ENCODE results near the gene OR52I1.

Gene OR52I1

DNA sequence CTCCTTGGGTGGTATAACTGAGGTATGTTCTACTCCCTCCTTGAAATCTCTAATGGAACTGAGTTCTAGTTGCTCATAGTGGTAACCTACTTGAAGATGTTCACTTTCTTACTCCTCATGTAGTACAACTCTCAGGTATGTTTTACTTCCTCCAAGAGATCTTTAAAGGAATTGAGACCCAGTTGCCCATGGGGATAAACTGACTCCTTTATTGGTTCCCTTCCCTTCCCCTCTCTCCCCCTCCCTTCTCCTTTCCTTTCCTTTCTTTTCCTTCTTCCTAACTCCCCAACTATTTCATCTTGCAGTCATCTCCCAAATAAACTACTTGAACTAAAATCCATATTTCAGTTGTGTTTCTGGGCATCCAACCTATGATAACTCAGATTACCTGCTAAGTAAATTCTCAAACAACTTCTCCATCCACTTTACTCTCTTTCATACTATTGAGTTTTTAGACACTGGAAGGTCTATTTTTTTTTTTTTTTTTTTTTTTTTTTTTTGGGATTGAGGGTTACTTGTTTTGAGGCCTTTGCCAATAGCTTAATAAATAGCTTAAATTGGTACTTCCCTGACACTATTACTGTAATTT, 22.1 kb downstream of the OR52I1 start:
- DNase-seq, result no peak

DNA sequence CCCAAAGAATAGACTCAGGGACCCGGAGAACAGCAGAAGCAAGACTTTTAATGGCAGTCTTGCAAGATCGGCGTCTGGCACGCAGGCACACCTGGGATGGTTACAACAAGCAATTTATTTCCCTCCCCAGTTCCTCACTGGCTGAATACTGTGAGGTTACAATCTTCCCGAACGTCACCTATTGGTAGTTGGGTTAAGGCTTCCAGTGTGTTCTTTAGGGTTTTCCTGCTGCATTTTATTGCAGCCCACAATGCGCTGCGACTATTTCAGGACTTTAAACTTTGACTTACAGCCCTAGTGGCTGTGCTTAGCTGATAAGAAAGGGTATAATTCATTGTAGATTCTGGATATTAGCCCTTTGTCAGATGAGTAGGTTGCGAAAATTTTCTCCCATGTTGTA, 25.7 kb downstream of the OR52I1 start:
- DNase-seq, result no peak

DNA sequence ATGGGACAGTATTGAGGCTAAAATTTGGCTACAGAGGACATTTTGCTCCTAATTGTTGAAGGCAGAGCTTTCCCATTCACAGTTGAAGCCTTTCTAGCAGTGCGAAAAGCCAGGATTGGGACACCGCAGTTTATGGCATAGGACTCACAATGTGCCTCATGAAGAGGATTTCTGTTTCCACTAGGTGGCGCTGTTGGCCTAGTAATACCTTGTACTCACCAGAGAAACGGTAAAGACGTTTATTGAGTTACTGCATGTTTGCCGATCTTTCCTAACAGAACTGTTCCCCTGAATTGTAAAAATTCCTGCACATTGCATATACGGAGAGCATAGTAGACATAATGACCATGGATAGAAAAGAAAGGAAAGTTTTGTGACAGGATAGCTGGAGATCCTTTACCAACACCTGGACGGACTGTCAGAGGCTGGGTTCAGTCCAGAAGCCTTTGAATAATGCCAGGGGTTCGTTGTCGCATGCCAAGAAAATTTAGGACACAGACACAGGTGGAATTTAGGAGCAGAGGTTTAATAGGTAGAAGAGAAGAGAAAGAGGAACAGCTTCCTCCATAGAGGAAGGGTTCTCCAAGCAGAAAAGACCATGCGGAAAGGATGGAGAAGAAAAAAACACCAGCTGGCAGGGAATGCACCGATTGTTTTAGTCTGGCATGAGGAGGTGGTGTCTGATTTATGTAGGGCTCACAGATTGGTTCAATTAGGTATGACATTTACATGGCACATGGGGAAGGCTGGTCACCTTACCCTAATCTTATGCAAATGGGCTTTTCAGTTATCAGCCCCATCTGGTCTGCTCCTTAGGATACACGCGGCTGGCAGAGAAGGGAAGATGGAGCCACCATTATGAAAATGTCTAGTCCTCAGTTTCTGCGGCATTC, 32.6 kb downstream of the OR52I1 start:
- peak; percentile 38 for DNase-seq

DNA sequence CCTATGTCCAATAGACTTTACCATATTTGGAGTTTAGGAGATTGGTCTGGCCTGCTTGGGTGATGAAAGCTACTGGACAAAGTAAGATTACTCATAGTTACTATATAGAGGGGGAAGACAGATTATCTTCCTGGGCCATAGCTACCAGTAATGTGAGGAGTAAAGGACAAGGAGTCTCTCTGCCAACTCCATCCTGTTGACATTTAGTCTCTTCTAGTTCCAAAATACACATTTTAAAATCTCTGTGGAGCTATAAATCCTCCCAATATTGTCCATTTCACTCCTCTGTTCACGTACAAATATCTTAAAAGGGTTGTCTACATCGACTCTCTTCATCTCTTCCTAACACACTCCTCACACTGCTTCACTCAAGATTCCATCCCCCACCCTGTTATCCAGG, 42.3 kb downstream of the OR52I1 start:
- no peak for DNase-seq

DNA sequence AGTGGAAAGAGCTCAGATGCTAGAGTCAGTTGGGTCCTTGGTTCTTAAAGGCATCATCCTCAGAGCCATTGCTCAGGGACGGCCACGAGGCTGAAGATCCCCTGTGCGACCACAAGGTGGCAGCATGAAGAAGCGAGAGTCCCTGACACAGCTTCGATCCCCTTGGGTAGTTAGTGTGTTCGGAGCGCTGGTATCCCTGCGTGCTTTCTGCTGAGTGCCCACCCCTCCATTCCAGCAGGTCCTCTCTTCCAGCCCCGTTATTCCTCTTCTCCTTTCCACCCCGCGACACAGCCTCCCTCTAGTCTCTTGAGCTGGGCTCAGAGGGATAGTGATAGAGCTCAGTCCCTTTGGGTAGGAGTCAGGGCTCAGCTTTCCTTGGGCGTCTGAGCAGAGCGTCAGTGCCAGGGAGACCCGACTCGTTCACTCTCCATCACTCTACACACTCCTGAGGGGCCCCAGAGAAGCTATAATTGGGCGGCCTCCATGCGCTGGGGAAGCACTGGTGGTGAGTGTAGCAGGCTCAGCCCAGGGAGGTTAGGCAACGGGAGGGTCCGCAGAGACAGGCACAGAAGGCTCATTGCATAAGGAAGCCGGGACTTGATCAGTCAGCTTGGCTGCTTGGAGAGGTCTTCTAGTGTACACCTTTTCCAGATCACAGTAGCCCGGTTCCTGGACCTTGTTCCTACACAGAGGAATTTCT, 43.3 kb downstream of the OR52I1 start, which contains the start of gene OR51D1:
TSS of gene OR51D1 (plus strand) at position 516 of the 700 bp plus-strand sequence. CDS start 2,314 bp downstream, outside the sequence.
- peak; percentile 68 for DNase-seq

DNA sequence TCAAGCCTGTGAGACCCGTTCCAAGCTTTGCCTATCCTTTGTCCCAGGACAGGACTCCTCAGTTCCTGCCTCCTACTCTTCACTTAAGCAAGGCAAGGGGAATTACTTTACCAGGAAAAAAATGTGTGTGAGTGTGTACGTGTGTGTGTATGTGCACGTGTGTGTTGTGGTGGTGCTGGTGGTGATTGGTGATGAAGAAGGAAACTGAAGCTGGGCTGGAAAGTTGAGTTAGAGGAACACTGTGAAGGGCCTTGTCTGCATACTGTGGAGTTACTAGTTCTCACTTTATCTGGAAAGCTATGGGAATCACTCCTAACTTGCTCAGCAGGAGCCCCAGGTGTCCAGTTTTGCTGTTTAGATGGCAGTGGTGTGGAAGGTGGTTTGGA, 43.8 kb downstream of the OR52I1 start:
- no peak for DNase-seq

DNA sequence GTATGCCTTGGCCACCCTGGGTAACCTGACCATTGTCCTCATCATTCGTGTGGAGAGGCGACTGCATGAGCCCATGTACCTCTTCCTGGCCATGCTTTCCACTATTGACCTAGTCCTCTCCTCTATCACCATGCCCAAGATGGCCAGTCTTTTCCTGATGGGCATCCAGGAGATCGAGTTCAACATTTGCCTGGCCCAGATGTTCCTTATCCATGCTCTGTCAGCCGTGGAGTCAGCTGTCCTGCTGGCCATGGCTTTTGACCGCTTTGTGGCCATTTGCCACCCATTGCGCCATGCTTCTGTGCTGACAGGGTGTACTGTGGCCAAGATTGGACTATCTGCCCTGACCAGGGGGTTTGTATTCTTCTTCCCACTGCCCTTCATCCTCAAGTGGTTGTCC, 46.1 kb downstream of the OR52I1 start:
- no peak for DNase-seq

DNA sequence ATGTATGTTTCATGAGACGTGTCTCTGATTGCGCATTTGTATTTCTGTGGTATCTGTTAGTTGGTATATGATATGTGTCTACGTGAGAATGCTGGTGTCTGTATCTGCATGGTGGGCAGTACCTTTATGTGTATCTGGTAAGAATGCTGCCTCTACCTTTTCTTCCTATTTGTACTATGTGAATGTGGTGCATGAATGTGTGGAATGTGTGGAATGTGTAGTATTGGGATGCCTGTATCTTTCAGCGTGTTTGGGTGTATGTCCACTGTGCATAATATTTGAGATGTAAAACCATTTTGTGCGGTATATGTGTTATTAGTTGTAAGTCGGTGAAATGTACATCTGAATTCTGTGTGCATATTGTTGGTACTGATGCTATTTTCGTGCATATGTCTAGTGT, 47.7 kb downstream of the OR52I1 start:
- DNase-seq, result no peak

DNA sequence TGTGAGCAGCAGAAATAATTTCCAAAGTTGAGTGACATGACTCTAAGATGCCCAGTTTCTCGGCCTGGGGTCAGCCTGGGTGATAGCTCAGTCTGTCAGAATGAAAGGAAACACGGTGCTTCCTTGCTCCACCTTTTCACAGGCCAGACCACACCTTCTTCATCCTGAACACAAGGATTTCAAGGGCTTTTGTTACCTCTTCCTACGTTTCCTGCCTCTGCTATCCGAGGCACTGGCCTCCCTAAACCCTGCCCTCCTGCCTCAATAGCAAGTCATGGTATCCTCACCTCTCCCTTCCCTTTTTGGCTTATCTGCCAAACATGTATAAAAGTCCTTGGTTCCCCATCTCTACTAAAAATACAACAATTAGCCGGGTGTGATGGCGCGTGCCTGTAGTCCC, 48.2 kb downstream of the OR52I1 start:
- no peak for DNase-seq

DNA sequence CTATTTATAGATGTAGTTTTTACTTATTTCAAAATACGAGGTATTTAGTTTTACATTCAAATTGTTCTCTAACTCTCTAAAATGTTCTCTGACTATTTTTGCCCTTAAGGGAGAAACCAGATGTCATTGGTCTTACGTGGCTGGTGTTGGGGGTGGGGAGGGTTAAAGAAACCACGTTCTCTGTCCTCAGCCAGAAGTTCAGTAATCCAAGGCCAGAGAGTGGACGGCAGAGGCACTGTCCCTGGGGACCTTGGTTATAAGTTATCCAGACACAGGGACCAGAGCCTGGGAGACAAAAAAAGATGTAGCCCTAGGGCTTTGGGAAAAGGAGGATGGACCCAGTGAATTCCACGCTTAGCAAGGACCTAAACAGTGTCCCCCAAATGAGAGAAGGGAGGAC, 49.2 kb downstream of the OR52I1 start:
- no peak for DNase-seq

DNA sequence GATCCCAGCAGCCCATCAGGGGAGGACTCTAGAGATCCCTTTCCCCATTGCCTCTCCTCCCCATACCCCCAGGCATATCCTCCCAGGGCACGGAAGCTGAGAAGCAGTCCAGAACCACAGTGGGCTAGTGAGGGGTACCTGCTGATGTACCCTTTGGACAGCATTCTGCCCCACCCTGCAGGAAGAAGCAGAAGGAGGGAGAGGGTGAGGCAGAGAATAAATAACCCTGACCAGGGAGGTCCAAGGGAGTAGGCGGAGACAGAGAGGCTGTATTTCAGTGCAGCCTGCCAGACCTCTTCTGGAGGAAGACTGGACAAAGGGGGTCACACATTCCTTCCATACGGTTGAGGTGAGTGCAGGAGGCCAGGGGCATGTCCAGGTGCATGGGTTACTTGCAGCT, 49.8 kb downstream of the OR52I1 start, which contains the start of gene OR51E1:
TSS of gene OR51E1 (plus strand) at position 301 of the 400 bp plus-strand sequence. CDS start 8,545 bp downstream, outside the sequence.
- no peak for DNase-seq

DNA sequence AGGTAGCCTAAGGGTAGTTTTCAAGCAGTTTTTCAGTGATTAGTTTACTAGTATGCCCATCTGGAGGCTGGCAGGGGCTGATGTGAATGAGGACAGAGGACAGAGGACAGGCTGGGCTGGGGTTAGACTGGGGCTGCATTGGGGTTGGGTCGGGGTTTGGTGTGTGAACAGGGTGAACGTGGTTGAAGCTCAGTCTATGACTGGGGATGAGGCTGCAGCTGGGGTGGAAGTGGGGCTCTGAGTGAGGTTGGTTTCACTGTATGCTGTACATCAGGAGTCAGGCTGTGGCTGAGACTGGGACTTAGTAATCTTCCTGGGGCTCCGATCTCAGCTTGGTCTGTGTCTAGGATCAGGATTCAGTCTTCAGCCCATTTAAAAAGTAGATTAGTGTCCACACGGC, 50.4 kb downstream of the OR52I1 start:
- no peak for DNase-seq

All from CD4-positive, alpha-beta T cell treated with Interleukin-6 for 4 hours (primary cell).